HG03064 (cell line): Measurements from ENCODE around the gene NAV3.

Experiments used
- ATAC-seq: cut with Tn5 transposase; IDR thresholded peaks from one replicate; pipeline ENCODE4 v1.9.1; 2021; ENCODE audit warnings: low read depth; ENCODE audit not compliant: unreplicated experiment

The NAV3 gene

GRCh38 chr12:77837876-77838291 lies 7.2 kb downstream of the NAV3 start:
- no peak for ATAC-seq

GRCh38 chr12:77841521-77841920 lies 10.8 kb downstream of the NAV3 start:
- ATAC-seq: no peak

- ATAC-seq: no peak
Observed at GRCh38 chr12:77842430-77842829, 11.7 kb downstream of the NAV3 start.

- ATAC-seq: no peak
Observed at GRCh38 chr12:77845831-77846230, 15.1 kb downstream of the NAV3 start.

- peak; percentile 99 for ATAC-seq
Observed at GRCh38 chr12:77847060-77847541, 16.4 kb downstream of the NAV3 start.

- no peak for ATAC-seq
Observed at GRCh38 chr12:77847680-77848431, 17.2 kb downstream of the NAV3 start.

- ATAC-seq: no peak
Observed at GRCh38 chr12:77850129-77850528, 19.4 kb downstream of the NAV3 start.

- ATAC-seq: no peak
Observed at GRCh38 chr12:77850698-77851097, 20.0 kb downstream of the NAV3 start.

GRCh38 chr12:77855548-77855947 lies 24.9 kb downstream of the NAV3 start:
- no peak for ATAC-seq

GRCh38 chr12:77861317-77861716 lies 30.6 kb downstream of the NAV3 start:
- ATAC-seq: no peak

- ATAC-seq: no peak
Observed at GRCh38 chr12:77865178-77865577, 34.5 kb downstream of the NAV3 start.

GRCh38 chr12:77878901-77879300 lies 48.2 kb downstream of the NAV3 start:
- no peak for ATAC-seq

- ATAC-seq: no peak
Observed at GRCh38 chr12:77882709-77883108, 52.0 kb downstream of the NAV3 start.

GRCh38 chr12:77888611-77889010 lies 57.9 kb downstream of the NAV3 start:
- ATAC-seq: no peak

- ATAC-seq: no peak
Observed at GRCh38 chr12:77891518-77892147, 60.9 kb downstream of the NAV3 start.

- ATAC-seq: no peak
Observed at GRCh38 chr12:77893918-77894317, 63.2 kb downstream of the NAV3 start.

GRCh38 chr12:77894556-77894955 lies 63.9 kb downstream of the NAV3 start:
- ATAC-seq: no peak

GRCh38 chr12:77895699-77896098 lies 65.0 kb downstream of the NAV3 start:
- no peak for ATAC-seq

GRCh38 chr12:77907936-77908335 lies 77.2 kb downstream of the NAV3 start:
- ATAC-seq: no peak

- no peak for ATAC-seq
Observed at GRCh38 chr12:77914081-77914488, 83.4 kb downstream of the NAV3 start.

- ATAC-seq: no peak
Observed at GRCh38 chr12:77915071-77915600, 84.4 kb downstream of the NAV3 start.

- no peak for ATAC-seq
Observed at GRCh38 chr12:77916276-77916675, 85.6 kb downstream of the NAV3 start.
